ENCODE measurements around the gene SLC41A3. TPM values are rescaled to one million over a fixed set of nuclear protein-coding genes. Genes with fewer than 3 reads are reported as not detected.

The SLC41A3 gene
- total and polyA plus RNA-seq, 2 of the 8 experiments (the other 6 are each of a cell fraction or from before 2014, with no cell fraction given), result 30.2 to 56.4 TPM

DNA sequence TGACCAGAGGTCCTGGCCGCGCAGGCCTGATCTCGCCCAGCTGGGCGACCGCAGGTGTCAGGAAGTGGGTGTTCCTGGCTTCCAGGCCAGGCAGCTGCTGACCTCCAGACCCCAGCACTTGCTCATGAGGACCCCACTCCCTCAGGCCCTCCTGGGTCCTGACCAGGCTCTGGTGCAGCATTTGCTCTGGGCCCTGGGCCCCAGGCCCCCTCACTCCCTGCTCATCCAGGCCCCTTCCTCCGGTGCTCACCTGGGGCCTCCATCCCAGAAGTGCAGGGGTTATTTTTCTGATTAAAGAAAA is 122.7 kb downstream of the SLC41A3 start (continued):
- TF ChIP-seq CHD7 (IDR thresholded peaks at IDR 0.05; ENCODE audit: insufficient replicate concordance, low read length), result no peak
- TF ChIP-seq HDAC2 (IDR thresholded peaks at IDR 0.05; ENCODE audit: borderline replicate concordance in 1 of 2, low read depth in 2 of 2, low read length in 2 of 2), result no peak
- TF ChIP-seq, protein P1, sequence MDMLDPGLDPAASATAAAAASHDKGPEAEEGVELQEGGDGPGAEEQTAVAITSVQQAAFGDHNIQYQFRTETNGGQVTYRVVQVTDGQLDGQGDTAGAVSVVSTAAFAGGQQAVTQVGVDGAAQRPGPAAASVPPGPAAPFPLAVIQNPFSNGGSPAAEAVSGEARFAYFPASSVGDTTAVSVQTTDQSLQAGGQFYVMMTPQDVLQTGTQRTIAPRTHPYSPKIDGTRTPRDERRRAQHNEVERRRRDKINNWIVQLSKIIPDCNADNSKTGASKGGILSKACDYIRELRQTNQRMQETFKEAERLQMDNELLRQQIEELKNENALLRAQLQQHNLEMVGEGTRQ (IDR thresholded peaks at IDR 0.05; ENCODE audit: low read length), result no peak
- no peak for TF ChIP-seq CBX8 (IDR thresholded peaks at IDR 0.05; ENCODE audit: borderline replicate concordance, low read depth, low read length)
